GM12892 (cell line): ENCODE results near the gene MAPRE2.
"Not testable (repeated sequence)": the region's sequence is repeated elsewhere in the genome, so short reads cannot be mapped to it uniquely, and the experiment has no call there.

Source experiments
- DNase-seq: peaks from one replicate; pipeline ENCODE4 v3.0.0; 2011; ENCODE audit not compliant: insufficient read length
- FAIRE-seq: peaks from 2 replicates; lab custom pipeline; 2011; peaks lifted over from hg19 to GRCh38; lab: Jason Lieb, UNC
- POLR2A ChIP-seq: IDR thresholded peaks from 2 replicates; pipeline ENCODE4 v1.6.1; 2011; ENCODE audit warnings: low read depth, low read length, control low read depth
- POLR2AphosphoS5 ChIP-seq: IDR thresholded peaks from 2 replicates; pipeline ENCODE4 v1.6.1; 2011; ENCODE audit warnings: low read depth, low read length, control low read depth
- TAF1 ChIP-seq: IDR thresholded peaks from 2 replicates; pipeline ENCODE4 v1.6.1; 2011; ENCODE audit warnings: low read depth, mild to moderate bottlenecking, control low read depth, low read length, borderline replicate concordance

Gene MAPRE2

DNA sequence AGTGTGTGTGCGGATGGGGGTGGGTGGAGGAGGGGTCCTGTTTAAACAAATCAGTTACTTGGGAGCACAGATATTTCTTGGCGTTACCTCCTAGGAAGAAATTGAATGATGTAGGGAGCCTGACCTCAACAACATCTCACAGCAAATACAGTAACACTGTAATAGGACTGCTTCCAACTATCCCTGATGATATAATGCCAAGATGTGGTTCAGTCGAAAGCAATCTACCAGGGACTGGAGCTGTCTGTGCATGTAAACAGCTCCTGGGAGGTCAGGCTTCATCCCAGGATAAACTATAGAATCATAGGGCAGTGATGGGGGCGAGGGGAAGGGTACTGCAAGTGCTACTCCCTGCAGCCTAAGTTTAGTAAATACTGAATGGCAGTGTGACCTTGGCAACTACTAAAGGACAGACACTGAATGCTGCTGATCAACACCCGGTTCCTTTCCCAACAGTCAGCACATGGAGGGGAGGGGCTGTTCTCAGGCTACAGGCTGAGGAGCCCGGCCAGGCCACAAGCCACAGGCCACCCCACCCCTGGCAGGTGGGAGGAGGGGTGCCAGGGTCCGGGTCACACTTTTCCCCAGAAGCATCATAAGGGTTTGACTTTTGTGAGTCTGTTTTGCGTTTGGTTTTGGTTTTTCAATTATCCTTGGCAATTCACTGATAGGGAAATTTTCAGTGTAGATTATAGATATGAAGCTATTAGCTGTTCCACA, 114.3 kb downstream of the MAPRE2 start:
- DNase-seq (no peak), FAIRE-seq (no peak)
- TF ChIP-seq TAF1 (no peak), POLR2AphosphoS5 (no peak), POLR2A (no peak)

DNA sequence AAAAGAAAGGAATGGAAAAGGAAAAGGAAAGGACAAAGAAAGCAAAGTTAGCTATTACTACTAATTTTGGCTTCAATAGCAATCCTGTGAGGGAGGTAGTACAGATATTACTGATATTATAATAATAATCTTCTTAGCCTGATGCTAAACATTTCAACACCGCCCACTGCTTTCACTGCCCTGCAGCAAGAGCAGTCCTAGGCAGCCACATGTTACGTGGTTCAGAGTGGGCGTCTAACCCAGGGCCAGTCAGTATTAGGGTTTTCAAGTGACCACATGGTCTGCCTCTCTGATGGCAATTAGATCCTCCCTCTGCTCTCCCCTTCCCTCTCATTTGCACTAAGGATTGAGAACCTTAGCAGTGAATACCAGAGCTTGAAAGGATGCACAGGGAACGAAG, 116.0 kb downstream of the MAPRE2 start:
- DNase-seq = no peak
- no peak for FAIRE-seq
- no peak for TF ChIP-seq TAF1
- TF ChIP-seq POLR2AphosphoS5 = no peak

DNA sequence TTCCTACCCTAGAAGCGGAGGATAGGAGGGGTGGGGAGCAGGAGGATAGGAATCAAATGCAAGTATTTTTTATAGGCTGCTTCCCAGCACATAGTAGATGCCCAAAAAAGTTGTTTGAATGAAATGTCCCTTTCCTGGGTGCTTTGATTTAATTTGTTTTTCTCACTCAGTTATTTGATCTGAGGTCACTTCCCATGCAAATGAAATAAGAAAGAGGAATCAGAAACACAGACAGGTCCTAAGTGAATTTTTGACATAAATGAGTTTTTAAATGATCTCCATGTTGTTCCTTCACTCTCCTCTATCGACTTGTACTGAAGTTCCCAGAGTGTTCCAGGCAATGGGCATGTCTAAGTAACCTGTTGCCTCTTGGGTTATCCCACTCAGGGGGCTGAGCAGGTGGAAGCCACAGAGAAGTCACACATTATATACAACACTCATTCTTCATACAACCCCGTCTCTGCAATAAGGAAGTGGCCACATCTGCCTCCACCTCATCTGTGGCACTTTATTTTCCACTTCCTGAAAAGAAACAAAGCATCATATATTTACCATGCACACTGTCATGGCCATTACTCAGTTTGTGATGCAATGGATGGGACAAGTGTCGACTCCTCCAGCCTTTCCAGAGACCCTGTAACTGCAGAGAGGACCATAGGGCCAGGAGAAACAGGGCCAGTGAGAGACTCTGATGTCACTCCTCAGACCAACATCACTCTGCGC, 117.7 kb downstream of the MAPRE2 start:
- FAIRE-seq (peak; percentile 80), DNase-seq (no peak)
- TF ChIP-seq POLR2A = no peak
- no peak for TF ChIP-seq POLR2AphosphoS5
- TF ChIP-seq TAF1 = no peak

DNA sequence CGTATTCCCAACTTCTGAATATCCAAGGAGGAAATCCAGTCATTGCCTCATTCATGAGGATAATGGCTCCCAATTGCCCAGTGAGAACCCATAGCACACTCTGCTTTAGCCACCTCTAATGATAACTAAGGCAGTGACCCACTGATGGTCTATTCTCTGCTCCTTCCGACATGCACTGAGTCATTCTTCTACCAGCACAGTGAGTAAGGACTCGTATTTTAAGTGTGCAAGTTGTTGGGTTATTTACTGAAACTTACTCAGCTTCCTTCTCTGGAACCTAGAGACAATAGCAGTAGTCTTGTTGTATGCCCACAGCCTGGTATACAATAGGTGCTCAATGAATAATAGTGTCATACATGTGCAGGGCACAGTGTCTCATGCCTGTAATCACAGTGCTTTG, 118.6 kb downstream of the MAPRE2 start:
- FAIRE-seq = no peak
- DNase-seq = no peak
- TF ChIP-seq POLR2A = no peak
- no peak for TF ChIP-seq TAF1
- no peak for TF ChIP-seq POLR2AphosphoS5

DNA sequence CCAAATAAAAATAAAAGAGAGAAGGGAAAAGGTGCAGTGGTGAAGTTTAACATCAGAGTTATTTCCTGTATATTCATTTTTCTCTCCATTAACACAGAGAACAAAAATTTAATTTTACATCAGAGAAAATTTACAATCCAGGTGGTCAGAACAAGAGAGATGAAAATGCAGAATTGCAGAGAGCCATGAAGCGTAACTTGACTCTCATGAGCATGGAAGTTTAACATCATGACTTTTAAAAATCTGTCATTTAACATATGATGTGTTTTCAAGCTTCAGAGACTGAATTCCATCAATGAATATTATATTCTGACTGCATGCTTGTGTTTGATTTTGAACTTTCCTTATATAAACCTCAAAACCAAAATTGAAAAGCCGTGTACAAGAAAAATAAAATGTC, 120.3 kb downstream of the MAPRE2 start:
- FAIRE-seq (no peak), DNase-seq (no peak)
- TF ChIP-seq POLR2A (no peak), TAF1 (no peak), POLR2AphosphoS5 (no peak)

DNA sequence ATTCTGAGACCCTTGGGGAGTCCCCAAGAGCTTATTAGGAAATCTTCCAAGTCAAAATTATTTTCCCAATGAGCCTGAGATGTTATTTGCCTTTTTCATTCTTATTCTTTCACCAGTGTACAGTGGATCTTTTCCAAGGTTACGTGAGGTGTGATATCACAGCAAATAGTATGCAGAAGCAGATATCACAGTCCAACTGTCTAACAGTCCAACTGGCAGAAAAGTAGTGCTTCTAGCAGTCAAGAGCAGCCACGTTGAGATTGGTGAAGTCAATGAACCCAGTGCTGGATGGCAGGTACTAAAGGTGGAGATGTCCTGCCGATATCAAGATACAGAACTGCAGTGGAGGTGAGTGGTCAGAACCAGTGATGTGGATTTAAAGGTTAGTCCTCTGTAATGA, 120.7 kb downstream of the MAPRE2 start:
- DNase-seq (no peak), FAIRE-seq (no peak)

DNA sequence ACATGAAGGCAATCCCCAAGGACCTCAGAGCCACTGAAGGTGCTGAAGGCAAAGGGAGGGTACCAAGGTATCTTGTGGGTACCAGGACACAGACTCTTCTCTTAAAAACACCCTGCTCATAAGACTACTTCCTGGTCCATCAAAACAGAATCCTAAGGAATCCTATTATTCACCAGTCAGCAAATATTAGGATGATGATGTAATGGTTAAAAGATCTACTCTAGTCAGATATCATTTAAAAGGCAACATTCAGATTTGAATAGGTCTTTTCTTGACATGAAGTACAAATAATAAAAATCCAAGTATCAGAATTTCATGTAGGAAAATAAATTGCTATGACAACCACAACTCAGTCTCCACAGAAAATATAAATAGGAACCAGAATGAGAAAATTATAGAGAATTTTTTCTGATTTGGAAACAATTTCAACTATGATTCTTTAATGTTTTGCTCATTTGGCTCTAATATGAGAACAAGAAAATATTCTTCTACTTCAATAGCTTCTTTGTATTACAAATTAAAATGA, 121.9 kb downstream of the MAPRE2 start:
- DNase-seq (no peak), FAIRE-seq (no peak)
- no peak for TF ChIP-seq POLR2AphosphoS5
- TF ChIP-seq POLR2A = no peak
- no peak for TF ChIP-seq TAF1

More for the DNA sequence above, 120.7 kb downstream of the MAPRE2 start:
- TF ChIP-seq POLR2AphosphoS5 (no peak), TAF1 (no peak), POLR2A (no peak)

DNA sequence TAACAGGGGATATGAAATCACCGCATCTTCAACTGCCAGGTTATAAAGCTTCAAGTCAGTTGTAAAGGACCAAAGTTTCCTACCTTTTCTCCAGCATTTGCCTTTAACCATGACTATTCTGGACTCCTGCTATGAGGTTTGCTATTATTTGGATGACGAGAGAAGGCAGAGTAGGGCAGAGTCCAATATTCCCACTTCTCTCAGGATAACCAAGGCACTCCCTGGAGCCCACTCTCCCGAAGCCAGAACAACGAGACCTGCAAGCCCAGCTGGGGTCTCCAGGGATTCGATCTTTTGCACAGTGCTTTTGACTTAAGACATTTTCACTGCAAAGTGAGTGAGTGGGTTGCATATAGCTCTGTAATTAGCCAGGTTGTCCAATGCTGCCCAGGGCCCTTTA, 122.5 kb downstream of the MAPRE2 start:
- FAIRE-seq = no peak
- TF ChIP-seq POLR2A (no peak), POLR2AphosphoS5 (no peak), TAF1 (no peak)
- no peak for DNase-seq

DNA sequence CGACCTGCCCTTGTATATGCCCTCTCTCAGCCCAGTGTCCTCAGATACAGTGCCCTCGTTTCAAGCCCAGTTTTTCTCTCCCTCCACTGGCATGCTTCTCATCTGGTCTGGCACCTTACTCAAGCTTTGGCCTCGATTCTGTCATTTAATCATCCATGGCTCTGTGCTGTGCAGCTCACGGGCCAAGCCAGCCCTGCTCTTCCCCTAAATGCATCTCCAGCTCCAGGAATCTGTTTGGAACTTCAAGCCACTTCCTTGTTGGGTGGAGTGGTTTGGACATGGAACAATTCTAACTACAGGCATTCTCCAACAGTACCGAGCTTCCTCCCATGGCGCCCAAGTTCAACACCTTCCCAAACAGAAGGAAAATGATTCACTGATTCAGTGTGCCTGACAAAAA, 122.9 kb downstream of the MAPRE2 start:
- no peak for DNase-seq
- TF ChIP-seq POLR2AphosphoS5 (no peak), TAF1 (no peak), POLR2A (no peak)
- FAIRE-seq = no peak

DNA sequence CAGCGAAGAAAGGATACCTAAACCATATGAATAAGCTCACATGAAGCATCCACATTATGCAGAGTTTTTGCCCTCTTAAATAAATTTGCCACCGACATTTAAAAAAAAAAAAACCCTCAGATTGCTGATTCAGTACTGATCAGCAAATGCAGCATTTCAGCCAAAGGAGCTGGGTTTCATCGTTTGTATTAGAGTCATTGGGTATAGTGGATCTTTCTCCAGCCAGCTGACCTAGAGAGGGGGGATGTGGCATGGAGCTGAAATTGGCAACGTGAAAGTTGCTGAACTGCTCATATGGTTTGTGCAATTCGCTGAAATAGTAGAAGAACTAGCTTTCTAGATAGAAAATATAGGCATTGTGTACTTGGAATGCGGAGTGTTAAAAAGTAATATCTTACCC, 126.1 kb downstream of the MAPRE2 start:
- no peak for FAIRE-seq

DNA sequence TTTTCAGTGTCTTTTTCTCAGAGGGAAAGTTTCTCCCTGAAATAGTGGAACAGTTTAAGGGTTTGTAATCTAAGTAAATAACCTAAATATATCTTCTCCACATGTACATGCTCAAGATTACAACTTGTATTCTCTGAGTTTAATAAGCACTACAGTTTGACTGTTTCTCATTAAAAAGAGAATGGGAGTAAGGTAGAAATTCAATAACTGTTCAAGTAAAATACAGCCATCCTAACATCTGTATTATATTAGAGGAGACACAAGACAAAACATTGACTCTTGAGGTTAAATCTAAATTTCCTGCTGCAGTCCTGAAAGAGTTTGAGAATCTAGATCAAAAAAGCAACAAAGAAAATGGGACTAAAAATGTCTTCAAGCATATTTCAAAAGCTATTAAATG, 126.6 kb downstream of the MAPRE2 start:
- TF ChIP-seq POLR2AphosphoS5 (no peak), TAF1 (no peak), POLR2A (no peak)
- FAIRE-seq (no peak), DNase-seq (no peak)

More for the DNA sequence above, 126.1 kb downstream of the MAPRE2 start:
- no peak for DNase-seq
- TF ChIP-seq POLR2A (no peak), TAF1 (no peak), POLR2AphosphoS5 (no peak)

DNA sequence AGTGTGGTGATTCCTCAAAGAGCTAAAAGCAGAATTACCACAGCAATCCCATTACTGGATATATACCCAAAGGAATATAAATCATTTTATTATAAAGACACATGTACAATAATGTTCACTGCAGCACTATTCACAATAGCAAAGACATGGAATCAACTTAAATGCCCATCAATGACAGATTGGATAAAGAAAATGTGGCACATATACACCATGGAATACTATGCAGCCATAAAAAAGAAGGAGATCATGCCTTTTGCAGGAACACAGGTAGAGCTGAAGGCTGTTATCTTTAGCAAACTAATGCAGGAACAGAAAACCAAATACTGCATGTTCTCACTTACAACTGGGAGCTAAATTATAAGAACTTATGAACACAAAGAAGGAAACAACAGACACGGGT, 129.1 kb downstream of the MAPRE2 start:
- DNase-seq, FAIRE-seq: not testable (repeated sequence)
